ENCODE results near the gene RFNG.

Gene RFNG

DNA sequence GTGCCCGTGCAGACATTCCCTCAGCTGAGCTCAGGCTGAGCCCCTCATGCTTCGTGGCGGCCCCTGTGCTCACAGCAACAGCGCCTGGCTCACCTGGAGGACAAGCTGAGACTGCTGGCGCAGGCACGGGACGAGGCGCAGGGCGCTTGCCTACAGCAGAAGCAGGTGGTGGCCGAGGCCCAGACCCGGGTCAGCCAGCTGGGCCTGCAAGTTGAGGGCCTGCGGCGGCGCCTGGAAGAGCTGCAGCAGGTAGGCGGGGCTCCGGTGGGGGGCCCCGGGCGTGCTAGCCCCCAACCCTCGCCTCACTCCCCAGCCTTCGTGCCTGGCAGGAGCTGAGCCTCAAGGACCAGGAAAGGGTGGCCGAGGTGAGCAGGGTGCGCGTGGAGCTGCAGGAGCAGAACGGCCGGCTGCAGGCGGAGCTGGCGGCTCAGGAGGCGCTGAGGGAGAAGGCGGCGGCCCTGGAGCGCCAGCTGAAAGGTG lies 21.6 kb downstream of the RFNG start:
- H3F3A ChIP-seq (ENCODE audit: insufficient read depth), result peaks cover 4% of the 10 kb centered on the region; the same call in 1 of the 2 replicates
- H3K4me3 ChIP-seq (ENCODE audit: insufficient read depth, low read length, poor library complexity, severe bottlenecking), result no peak overlapping the region
- H3K36me3 ChIP-seq (ENCODE audit: low read length), result no peaks in the 10 kb centered on the region
- no peak overlapping the region for H3K27ac ChIP-seq (ENCODE audit: low read depth, low read length)
- no peaks in the 10 kb centered on the region for H3K9me2 ChIP-seq (replicated peaks; ENCODE audit: insufficient read depth, low read length)
- no peaks in the 10 kb centered on the region for H3K79me2 ChIP-seq (ENCODE audit: insufficient read depth, low read length)
- H3K4me2 ChIP-seq (ENCODE audit: low read depth, low read length, poor library complexity, severe bottlenecking), result peak overlapping the region; percentile 66
- H2AFZ ChIP-seq (ENCODE audit: low read depth, low read length, severe bottlenecking), result no peak overlapping the region
- TF ChIP-seq, protein P1, sequence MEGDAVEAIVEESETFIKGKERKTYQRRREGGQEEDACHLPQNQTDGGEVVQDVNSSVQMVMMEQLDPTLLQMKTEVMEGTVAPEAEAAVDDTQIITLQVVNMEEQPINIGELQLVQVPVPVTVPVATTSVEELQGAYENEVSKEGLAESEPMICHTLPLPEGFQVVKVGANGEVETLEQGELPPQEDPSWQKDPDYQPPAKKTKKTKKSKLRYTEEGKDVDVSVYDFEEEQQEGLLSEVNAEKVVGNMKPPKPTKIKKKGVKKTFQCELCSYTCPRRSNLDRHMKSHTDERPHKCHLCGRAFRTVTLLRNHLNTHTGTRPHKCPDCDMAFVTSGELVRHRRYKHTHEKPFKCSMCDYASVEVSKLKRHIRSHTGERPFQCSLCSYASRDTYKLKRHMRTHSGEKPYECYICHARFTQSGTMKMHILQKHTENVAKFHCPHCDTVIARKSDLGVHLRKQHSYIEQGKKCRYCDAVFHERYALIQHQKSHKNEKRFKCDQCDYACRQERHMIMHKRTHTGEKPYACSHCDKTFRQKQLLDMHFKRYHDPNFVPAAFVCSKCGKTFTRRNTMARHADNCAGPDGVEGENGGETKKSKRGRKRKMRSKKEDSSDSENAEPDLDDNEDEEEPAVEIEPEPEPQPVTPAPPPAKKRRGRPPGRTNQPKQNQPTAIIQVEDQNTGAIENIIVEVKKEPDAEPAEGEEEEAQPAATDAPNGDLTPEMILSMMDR (IDR thresholded peaks at IDR 0.05; ENCODE audit: insufficient read depth, low read length, poor library complexity, severe bottlenecking), result no peak
- no peak for TF ChIP-seq EZH2phosphoT487 (conservative IDR thresholded peaks at IDR 0.05; ENCODE audit: low read length)
- H4K20me1 ChIP-seq (ENCODE audit: low read depth, low read length), result no peaks in the 10 kb centered on the region
- peak overlapping the region; percentile 55; the same call in 1 of the 2 replicates for H3K9ac ChIP-seq (ENCODE audit: low read length)
- H3K9me3 ChIP-seq (ENCODE audit: insufficient read depth, low read length), result no peaks in the 10 kb centered on the region
- H3K27me3 ChIP-seq (ENCODE audit: low read length), result no peaks in the 10 kb centered on the region

DNA sequence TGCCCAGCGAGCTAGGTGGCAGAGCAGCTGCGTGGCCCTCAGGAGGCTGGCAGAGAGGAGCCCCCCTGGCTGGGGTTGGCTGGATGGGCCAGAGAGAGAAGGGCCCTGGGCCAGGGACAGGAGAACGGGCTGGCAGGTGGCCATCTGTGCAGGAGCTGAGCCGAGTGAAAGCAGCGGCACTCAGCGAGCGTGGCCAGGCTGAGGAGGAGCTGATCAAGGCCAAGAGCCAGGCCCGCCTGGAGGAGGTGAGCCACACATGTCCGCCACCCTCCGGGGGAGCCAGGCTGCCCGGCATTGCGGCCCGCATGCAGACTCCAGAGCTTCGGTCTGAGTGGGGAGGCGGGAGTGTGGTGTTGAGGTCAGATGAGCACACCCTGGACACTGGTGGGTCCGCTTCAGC lies 22.2 kb downstream of the RFNG start:
- Histone ChIP-seq H3K36me3 (ENCODE audit: low read length) (no peaks in the 10 kb centered on the region), H3K27me3 (ENCODE audit: low read length) (no peaks in the 10 kb centered on the region), H3K9me2 (replicated peaks; ENCODE audit: insufficient read depth, low read length) (no peaks in the 10 kb centered on the region), H3K4me2 (ENCODE audit: low read depth, low read length, poor library complexity, severe bottlenecking) (no peak overlapping the region), H3K79me2 (ENCODE audit: insufficient read depth, low read length) (no peaks in the 10 kb centered on the region), H3K4me3 (ENCODE audit: insufficient read depth, low read length, poor library complexity, severe bottlenecking) (no peak overlapping the region), H3F3A (ENCODE audit: insufficient read depth) (no peaks in the 10 kb centered on the region), H3K9me3 (ENCODE audit: insufficient read depth, low read length) (no peaks in the 10 kb centered on the region), H2AFZ (ENCODE audit: low read depth, low read length, severe bottlenecking) (no peak overlapping the region), H3K27ac (ENCODE audit: low read depth, low read length) (no peak overlapping the region), H4K20me1 (ENCODE audit: low read depth, low read length) (no peaks in the 10 kb centered on the region), H3K9ac (ENCODE audit: low read length) (no peak overlapping the region)
- no peak for TF ChIP-seq EZH2phosphoT487 (conservative IDR thresholded peaks at IDR 0.05; ENCODE audit: low read length)
- TF ChIP-seq, protein P1 (IDR thresholded peaks at IDR 0.05; ENCODE audit: insufficient read depth, low read length, poor library complexity, severe bottlenecking), result no peak

DNA sequence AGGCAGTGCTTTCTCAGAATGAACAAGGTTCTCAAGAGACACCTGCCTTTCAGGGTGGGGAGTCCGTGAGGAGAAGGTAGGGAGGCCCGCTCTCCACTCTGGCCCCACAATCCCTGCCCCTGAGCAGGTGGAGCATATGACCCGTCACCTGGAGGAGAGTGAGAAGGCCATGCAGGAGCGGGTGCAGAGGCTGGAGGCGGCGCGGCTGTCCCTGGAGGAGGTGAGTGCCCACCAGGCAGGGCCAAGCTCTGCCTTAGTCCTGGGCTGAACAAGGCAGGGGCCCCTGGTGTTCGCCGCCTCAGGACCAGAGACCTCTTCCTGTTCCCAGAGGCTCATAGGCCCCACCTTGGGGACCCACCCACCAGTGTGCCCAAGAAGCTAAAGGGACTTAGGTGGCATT lies 22.6 kb downstream of the RFNG start:
- Histone ChIP-seq H3K4me2 (ENCODE audit: low read depth, low read length, poor library complexity, severe bottlenecking) (no peak overlapping the region), H3K27me3 (ENCODE audit: low read length) (no peaks in the 10 kb centered on the region), H3K27ac (ENCODE audit: low read depth, low read length) (no peak overlapping the region), H3K79me2 (ENCODE audit: insufficient read depth, low read length) (peaks cover 4% of the 10 kb centered on the region; the same call in 1 of the 2 replicates), H3F3A (ENCODE audit: insufficient read depth) (no peaks in the 10 kb centered on the region), H4K20me1 (ENCODE audit: low read depth, low read length) (no peaks in the 10 kb centered on the region), H3K4me3 (ENCODE audit: insufficient read depth, low read length, poor library complexity, severe bottlenecking) (no peak overlapping the region), H3K9ac (ENCODE audit: low read length) (no peak overlapping the region), H2AFZ (ENCODE audit: low read depth, low read length, severe bottlenecking) (no peak overlapping the region), H3K9me2 (replicated peaks; ENCODE audit: insufficient read depth, low read length) (no peaks in the 10 kb centered on the region), H3K36me3 (ENCODE audit: low read length) (no peaks in the 10 kb centered on the region), H3K9me3 (ENCODE audit: insufficient read depth, low read length) (no peaks in the 10 kb centered on the region)
- no peak for TF ChIP-seq EZH2phosphoT487 (conservative IDR thresholded peaks at IDR 0.05; ENCODE audit: low read length)

DNA sequence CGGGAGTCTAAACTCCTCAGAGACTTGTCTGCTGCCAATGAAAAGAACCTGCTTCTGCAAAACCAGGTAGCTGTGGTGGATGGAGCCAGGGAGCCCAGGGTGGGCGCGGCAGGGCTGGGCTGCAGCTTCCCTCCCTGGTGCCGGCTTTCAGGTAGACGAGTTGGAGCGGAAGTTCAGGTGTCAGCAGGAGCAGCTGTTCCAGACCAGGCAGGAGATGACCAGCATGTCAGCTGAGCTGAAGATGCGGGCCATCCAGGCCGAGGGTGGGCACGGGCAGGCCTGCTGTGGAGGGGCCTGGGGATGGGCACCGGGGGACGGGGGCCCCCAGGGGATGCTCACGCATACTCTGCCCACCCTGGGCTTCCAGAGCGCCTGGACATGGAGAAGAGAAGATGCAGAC lies 23.4 kb downstream of the RFNG start:
- Histone ChIP-seq H3K4me3 (ENCODE audit: insufficient read depth, low read length, poor library complexity, severe bottlenecking) (no peak overlapping the region), H2AFZ (ENCODE audit: low read depth, low read length, severe bottlenecking) (no peak overlapping the region), H3K36me3 (ENCODE audit: low read length) (no peaks in the 10 kb centered on the region), H3K27ac (ENCODE audit: low read depth, low read length) (no peak overlapping the region), H4K20me1 (ENCODE audit: low read depth, low read length) (no peaks in the 10 kb centered on the region), H3K9me2 (replicated peaks; ENCODE audit: insufficient read depth, low read length) (no peaks in the 10 kb centered on the region), H3K9ac (ENCODE audit: low read length) (no peak overlapping the region), H3F3A (ENCODE audit: insufficient read depth) (no peaks in the 10 kb centered on the region), H3K27me3 (ENCODE audit: low read length) (no peaks in the 10 kb centered on the region), H3K79me2 (ENCODE audit: insufficient read depth, low read length) (peaks cover 10% of the 10 kb centered on the region; the same call in 1 of the 2 replicates), H3K9me3 (ENCODE audit: insufficient read depth, low read length) (no peaks in the 10 kb centered on the region), H3K4me2 (ENCODE audit: low read depth, low read length, poor library complexity, severe bottlenecking) (no peak overlapping the region)
- TF ChIP-seq, protein P1 (IDR thresholded peaks at IDR 0.05; ENCODE audit: insufficient read depth, low read length, poor library complexity, severe bottlenecking), result no peak
- no peak for TF ChIP-seq EZH2phosphoT487 (conservative IDR thresholded peaks at IDR 0.05; ENCODE audit: low read length)

Data from SU-DHL-6 (cell line).